Vagina (tissue), 2 donors: ENCODE results near the gene IFT122. TPM values are rescaled to one million over a fixed set of nuclear protein-coding genes. Genes with fewer than 3 reads are reported as not detected.

Experiments
- DNase-seq, 2 donors: peaks; one replicate each; pipeline ENCODE4 v3.0.0-alpha.2; 2017; ENCODE audit errors: extremely low spot score in 2 of 2
- H3K27ac ChIP-seq: fragments of 200-600 bp; sonication (generic); one replicate; pipeline ENCODE4 v1.5.1; 2019
- H3K27me3 ChIP-seq: fragments of 200-600 bp; sonication (generic); one replicate; pipeline ENCODE4 v1.5.1; 2019
- H3K36me3 ChIP-seq, 2 donors: fragments of 200-600 bp; sonication (generic); one replicate each; pipeline ENCODE4 v1.5.1; 2017 to 2019
- H3K4me1 ChIP-seq: fragments of 200-600 bp; sonication (generic); one replicate; pipeline ENCODE4 v1.5.1; 2019
- H3K4me3 ChIP-seq, 2 donors: fragments of 200-600 bp; sonication (generic); 1 replicate in 1 of 2; 2 replicates in 1 of 2; pipeline ENCODE4 v1.5.1; 2016 to 2019
- H3K9me3 ChIP-seq: fragments of 200-600 bp; sonication (generic); one replicate; pipeline ENCODE4 v1.5.1; 2019
- POLR2A ChIP-seq, 2 donors: fragments of 450-650 bp; IDR thresholded peaks; one replicate each; pipeline ENCODE4 v1.6.1; 2017; ENCODE audit warnings: antibody characterized with exemption in 2 of 2, mild to moderate bottlenecking in 2 of 2, moderate library complexity in 2 of 2
- POLR2AphosphoS5 ChIP-seq, 2 donors: sonication (generic); formaldehyde crosslinking; IDR thresholded peaks; one replicate each; pipeline ENCODE4 v1.9.0; 2017; ENCODE audit warnings: antibody characterized with exemption in 2 of 2, mild to moderate bottlenecking in 2 of 2, low read depth in 1 of 2; ENCODE audit not compliant: insufficient read depth in 1 of 2
- intact Hi-C: fragments of 100-400 bp; cut with DNase I; formaldehyde crosslinking; loops from one replicate; pipeline ENCODE4 v1.15.1; 2023
- total RNA-seq: library from RNA; depleted of rRNA; stranded (reverse); fragments of >200 nt; gene quantifications from one replicate; pipeline ENCODE4 v1.2.3, GENCODE V29; 2016
- TF ChIP-seq, protein P1 (sequence below), 3 experiments: fragments of 450-650 bp in 2 of 3; fragments of 200-600 bp in 1 of 3; sonication (generic) in 1 of 3; IDR thresholded peaks; one replicate each; pipeline ENCODE4 v1.5.1; 2017 to 2019; ENCODE audit warnings: antibody characterized with exemption in 3 of 3, mild to moderate bottlenecking in 2 of 3, moderate library complexity in 2 of 3

IFT122 gene
- total RNA-seq, 1 donor from 2014 or later = 33.4 TPM

DNA sequence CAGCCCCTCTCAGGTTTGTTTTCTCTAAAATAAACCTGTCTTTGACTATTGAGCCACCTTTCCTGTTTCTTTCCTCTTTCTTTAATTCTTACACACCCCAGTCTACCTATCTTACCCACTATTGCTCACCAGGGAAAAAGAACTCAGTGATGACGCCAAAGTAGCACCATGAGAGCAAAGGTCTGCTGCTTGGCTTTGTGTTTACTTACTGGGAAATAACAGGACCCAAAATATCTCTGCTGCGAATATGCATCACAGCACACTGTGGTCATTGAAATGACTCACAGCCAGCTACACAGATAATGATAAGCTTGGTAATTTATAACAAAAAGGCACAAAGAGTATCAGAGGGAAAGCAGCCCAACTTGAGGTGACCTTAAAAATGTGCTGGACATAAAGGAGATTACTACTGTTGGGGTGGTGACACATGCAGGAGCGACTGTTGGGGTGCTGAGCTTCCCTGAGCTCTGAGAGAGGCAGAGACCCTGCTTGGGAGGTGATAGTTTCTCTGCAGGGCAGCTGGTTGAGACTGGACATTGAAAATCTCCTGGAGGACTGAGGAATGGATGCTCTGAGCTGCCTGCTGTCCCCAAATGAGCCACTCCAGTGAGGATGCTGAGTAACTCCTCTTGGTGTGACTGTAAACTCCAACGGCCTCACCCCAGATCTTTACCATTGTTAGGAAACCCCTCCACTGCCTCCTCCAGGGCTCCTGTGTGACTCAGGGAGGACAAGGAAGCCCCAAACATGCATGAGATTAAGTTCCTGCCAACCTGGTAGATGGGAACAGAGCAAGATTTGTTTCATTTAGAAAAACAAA is 26.1 kb upstream of the IFT122 start:
- Histone ChIP-seq H3K27me3 (no peaks in the 10 kb centered on the region), H3K36me3 (no peaks in the 10 kb centered on the region), H3K27ac (no peak overlapping the region), H3K4me1 (no peaks in the 10 kb centered on the region), H3K9me3 (no peaks in the 10 kb centered on the region), H3K4me3 (no peak overlapping the region)
- no peak for DNase-seq
- intact Hi-C loops = no loop called here
- TF ChIP-seq POLR2AphosphoS5 (IDR thresholded peaks at IDR 0.05; ENCODE audit: insufficient read depth in 1 of 2, low read depth in 1 of 2) (no peak), POLR2A (IDR thresholded peaks at IDR 0.05) (no peak)
- TF ChIP-seq, protein P1, sequence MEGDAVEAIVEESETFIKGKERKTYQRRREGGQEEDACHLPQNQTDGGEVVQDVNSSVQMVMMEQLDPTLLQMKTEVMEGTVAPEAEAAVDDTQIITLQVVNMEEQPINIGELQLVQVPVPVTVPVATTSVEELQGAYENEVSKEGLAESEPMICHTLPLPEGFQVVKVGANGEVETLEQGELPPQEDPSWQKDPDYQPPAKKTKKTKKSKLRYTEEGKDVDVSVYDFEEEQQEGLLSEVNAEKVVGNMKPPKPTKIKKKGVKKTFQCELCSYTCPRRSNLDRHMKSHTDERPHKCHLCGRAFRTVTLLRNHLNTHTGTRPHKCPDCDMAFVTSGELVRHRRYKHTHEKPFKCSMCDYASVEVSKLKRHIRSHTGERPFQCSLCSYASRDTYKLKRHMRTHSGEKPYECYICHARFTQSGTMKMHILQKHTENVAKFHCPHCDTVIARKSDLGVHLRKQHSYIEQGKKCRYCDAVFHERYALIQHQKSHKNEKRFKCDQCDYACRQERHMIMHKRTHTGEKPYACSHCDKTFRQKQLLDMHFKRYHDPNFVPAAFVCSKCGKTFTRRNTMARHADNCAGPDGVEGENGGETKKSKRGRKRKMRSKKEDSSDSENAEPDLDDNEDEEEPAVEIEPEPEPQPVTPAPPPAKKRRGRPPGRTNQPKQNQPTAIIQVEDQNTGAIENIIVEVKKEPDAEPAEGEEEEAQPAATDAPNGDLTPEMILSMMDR (IDR thresholded peaks at IDR 0.05) = no peak

DNA sequence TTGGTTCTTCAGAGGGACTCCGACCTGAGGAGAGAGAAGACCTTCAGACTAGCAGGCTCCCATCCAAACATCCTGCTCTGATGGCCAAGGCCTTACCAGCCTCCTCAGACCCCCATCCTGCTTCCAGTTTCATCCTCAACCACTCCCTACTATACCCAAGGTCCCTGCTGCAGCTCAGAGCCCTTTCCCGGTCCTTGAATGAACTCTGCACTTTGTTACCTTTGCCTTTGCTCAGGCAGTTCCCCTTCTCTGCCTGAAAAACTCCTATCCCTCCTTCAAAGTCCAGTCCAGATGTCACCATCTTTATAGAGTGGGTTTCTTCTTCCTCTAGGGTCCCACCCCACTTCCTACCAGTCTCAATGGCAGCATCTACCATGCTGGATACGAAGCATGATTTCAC is 24.6 kb upstream of the IFT122 start:
- intact Hi-C loops = no loop called here
- H3K9me3 ChIP-seq = no peaks in the 10 kb centered on the region
- H3K4me1 ChIP-seq = no peaks in the 10 kb centered on the region
- H3K27me3 ChIP-seq = no peaks in the 10 kb centered on the region
- DNase-seq = no peak
- no peaks in the 10 kb centered on the region for H3K36me3 ChIP-seq
- TF ChIP-seq POLR2AphosphoS5 (IDR thresholded peaks at IDR 0.05; ENCODE audit: insufficient read depth in 1 of 2, low read depth in 1 of 2) = no peak
- no peak for TF ChIP-seq POLR2A (IDR thresholded peaks at IDR 0.05)
- TF ChIP-seq, protein P1 (IDR thresholded peaks at IDR 0.05) = no peak
- no peak overlapping the region for H3K27ac ChIP-seq
- no peak overlapping the region for H3K4me3 ChIP-seq

DNA sequence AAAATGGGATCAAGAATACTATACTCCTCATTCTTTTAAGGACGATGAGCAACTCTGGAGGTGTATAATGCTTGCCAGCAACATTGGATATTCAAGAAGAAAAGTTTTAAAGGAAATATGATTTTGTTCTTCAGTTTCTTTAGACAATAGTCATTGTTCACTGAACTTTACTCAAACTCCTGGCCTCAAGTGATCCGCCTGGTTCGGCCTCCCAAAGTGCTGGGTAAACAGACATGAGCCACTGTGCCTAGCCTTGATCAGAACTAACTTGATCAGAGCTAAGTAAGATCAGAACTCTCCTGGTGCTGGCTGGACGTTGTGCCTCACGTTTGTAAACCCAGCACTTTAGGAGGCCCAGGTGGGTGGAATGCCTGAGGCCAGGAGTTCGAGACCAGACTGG is 24.2 kb upstream of the IFT122 start:
- no peaks in the 10 kb centered on the region for H3K27me3 ChIP-seq
- DNase-seq = no peak
- H3K4me3 ChIP-seq = no peak overlapping the region
- TF ChIP-seq POLR2A (IDR thresholded peaks at IDR 0.05) (no peak), POLR2AphosphoS5 (IDR thresholded peaks at IDR 0.05; ENCODE audit: insufficient read depth in 1 of 2, low read depth in 1 of 2) (no peak)
- TF ChIP-seq, protein P1 (IDR thresholded peaks at IDR 0.05) = no peak
- H3K36me3 ChIP-seq = no peaks in the 10 kb centered on the region
- H3K27ac ChIP-seq = no peak overlapping the region
- H3K9me3 ChIP-seq = no peaks in the 10 kb centered on the region
- intact Hi-C loops = no loop called here
- H3K4me1 ChIP-seq = no peaks in the 10 kb centered on the region

DNA sequence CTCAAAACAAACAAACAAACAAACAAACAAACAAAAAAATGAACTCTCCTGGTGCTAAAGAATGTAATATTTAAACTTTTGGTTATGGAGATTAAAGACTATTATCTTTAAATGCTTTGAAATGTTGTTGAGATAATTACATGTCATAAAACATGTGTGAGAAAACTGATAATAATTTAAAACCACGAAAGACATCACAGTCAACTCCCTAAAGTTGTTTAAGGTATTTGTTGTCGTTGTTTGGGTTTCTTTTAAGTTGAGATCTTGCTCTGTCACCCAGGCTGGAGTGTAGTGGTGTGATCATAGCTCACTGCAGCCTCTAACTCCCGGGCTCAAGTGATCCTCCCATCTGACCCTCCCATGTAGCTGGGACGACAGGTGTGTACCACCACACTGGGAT is 23.6 kb upstream of the IFT122 start:
- no peaks in the 10 kb centered on the region for H3K27me3 ChIP-seq
- intact Hi-C loops = no loop called here
- no peak overlapping the region for H3K4me3 ChIP-seq

More for the DNA sequence above, 23.6 kb upstream of the IFT122 start:
- no peak for DNase-seq
- TF ChIP-seq POLR2AphosphoS5 (IDR thresholded peaks at IDR 0.05; ENCODE audit: insufficient read depth in 1 of 2, low read depth in 1 of 2) (no peak), POLR2A (IDR thresholded peaks at IDR 0.05) (no peak)
- TF ChIP-seq, protein P1 (IDR thresholded peaks at IDR 0.05) = no peak
- no peaks in the 10 kb centered on the region for H3K36me3 ChIP-seq
- no peak overlapping the region for H3K27ac ChIP-seq
- H3K4me1 ChIP-seq = no peaks in the 10 kb centered on the region
- no peaks in the 10 kb centered on the region for H3K9me3 ChIP-seq
